ENCODE results near the gene HAPLN2.

Gene HAPLN2

DNA sequence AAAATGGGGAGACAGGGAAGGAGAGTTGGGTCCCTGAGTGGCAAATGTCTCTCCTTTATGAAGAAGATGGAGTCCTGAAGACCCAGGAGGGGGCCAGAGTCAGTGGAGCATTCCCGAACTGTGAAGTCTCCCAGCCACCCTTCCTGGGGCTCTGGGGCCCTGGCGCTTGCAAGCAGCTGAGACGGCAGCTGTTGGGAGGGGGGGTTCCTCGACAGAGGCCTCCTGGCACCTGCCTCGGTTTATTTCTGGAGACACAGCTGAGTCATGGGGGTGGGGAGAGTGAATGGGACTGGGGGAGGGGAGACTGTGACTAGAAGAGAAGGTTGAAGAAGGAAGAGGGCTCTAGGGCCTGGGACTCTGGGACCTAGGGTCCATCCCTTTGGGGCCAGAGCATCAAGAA, 44.0 kb downstream of the HAPLN2 start:
- no peak for DNase-seq (ENCODE audit: low spot score)

DNA sequence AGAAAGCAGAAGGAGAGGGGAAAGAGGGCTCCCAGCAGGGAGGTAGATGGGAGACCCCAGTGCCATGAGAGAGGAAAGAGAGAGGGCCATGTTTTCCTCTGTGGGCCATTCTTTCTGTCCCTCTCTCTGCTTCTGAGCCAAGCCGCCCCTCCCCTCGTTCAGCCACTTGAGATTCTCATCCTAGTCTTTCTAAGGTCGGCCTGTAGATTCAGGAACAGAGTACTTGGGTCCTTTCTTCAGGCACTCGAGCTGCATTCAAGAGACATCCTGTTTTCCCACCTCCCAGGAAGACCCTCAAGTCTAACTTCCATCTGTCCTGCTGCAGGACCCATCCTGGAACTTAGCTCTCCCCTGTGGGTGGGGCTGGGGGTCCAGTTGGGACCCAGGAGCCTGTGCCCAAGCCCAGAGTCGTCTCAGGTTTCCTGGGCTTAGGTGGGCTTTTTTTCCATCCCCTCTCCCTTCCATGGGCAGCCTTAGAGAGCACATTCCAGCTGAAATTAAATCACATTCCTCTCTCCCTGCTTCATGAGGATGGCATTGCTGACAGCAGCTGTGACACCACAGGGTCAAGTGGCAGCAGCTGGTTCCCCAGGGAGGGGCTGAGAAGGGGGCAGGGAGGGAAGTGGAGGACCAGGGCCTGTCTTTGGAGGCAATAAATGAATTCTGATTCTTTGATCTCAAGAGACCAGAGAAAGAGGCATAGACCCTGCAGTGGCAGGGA, 45.0 kb downstream of the HAPLN2 start:
- no peak for DNase-seq (ENCODE audit: low spot score)

DNA sequence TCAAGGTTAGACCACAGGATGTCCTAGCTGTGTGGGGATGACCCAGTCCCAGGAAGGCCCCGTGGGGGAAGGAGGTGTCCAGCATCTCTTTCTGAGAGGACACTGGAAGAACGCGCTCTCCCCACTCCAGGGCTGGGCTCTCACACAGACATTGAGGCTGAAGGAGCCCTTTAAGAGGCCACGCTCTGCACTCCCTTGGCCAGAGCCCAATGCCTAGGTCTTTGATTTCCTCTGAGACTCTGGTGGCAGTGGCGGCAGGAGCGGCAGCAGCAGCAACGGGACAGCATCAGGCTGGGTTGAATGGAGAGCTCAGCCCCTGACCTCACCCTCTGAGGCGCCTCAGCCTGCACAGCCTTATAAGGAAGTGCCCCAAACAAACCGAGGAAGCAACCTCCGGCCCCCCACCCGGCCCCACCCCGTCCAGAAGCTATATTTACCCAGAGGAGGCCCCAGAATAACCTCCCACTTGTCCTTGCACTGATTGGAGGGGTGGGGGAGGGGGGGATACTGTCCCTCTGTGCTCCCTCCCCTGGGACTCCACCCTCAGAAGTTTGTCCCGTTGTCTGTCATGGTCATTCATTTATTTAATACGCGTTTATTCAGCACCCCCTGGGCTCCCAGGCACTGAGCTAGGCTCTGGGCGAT, 45.7 kb downstream of the HAPLN2 start:
- no peak for DNase-seq (ENCODE audit: low spot score)

DNA sequence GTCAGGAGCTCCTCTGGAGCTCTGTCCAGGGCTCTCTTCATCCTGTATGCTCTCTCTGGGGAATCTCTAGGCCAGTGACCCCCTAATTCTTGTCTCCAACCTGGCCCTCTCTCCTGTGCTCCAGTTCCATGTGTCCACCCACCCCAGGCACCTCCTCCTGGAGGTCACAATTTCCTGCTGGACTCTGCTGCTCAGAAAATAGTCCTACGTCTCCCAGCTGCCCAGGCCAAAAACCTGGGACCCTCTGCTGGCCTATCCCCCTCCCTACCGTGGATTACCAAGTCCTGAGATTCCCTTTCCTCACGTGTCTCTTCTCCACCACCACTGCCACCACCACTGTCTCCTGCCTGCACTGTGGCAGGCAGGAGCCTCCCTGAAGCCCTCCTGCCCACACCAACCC, 46.3 kb downstream of the HAPLN2 start:
- DNase-seq (ENCODE audit: low spot score): no peak

DNA sequence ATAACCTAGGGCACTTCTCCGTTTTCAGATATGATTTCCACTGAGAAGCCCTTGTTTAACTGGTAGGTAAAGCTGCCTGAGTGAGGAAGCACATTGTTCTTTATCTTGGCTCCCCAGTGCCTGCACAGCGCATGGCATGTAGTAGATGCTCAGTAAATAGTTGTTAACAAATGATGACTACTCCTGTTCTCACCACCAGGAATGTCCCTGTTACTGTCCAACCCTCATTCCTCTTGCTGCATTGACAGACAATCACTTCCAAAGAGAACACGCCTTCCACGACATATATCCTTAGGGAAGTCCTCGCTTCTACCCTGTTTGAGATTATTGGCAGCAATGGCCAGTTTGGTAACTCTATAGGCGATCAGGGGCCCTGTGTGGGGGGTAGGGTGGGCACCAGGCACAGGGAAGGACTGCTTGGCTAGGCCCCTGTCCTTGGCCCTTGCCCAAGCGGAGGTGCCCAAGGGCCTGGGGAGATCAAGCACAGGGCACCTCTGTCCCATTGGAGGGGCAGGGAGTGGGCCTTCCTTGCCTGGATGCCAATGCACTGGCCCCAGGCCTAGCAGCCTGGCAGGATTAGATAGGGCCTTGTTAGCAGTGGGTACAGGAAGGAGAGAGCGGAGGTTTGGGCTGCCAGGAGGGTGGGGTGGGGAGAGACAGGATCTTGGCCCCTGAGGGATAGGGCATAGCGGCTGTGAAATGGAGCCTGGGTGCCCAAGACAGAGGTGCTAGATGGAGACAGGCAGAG, 47.8 kb downstream of the HAPLN2 start:
- no peak for DNase-seq (ENCODE audit: low spot score)

DNA sequence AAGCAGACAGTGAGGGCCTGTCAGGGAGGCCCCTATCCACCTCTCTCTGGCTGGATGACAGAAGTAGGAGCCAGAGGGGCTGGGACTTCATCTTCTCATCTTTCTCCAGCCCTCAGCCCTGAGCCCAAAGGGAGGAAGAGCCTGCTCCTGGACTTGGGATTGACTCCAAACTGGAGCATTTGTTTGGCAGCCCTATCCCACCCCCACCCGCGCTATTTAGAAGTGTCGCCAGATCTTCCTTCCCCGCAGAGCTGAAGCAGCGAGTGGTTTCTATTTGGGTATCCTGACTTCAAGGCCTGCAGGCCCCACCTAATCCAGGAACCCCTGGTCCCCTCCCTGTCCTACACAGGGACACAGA, 48.4 kb downstream of the HAPLN2 start:
- no peak for DNase-seq (ENCODE audit: low spot score)

DNA sequence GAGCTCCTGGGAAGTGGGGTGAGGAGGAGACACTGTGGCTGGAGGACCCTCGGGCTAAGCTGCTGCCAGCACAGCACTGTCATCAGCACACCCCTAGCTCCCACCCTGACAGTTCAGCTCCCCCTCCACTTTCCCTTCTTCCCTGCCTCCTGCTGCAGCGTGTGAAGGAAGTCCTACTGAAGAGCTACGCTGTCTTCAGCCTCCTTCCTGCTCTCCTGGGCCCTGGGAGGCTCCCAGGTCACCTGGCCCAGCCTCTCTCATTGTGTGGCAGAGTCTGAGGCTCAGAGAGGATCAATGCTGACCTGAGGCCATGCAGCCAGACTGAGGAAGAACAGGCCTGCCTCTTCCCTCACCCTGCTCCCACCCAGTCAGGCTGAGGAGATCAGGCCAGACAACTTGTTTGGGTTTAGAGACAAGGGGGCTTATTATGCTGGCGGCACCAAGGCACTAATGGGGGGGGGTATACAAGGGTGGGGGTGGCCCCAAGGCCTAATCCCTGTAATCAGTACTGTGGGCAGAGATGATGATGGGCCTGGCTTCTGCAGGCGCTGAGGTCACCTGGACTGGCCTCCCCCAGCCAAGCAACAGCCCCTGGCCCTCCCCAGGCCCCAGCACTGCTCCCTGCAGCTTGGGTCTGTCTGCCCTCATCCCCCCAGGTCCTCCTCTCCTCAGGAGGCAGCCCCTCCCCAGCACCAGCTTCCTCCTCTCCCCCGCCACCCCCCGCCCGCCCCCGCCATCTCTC, 48.9 kb downstream of the HAPLN2 start:
- DNase-seq (ENCODE audit: low spot score): no peak

DNA sequence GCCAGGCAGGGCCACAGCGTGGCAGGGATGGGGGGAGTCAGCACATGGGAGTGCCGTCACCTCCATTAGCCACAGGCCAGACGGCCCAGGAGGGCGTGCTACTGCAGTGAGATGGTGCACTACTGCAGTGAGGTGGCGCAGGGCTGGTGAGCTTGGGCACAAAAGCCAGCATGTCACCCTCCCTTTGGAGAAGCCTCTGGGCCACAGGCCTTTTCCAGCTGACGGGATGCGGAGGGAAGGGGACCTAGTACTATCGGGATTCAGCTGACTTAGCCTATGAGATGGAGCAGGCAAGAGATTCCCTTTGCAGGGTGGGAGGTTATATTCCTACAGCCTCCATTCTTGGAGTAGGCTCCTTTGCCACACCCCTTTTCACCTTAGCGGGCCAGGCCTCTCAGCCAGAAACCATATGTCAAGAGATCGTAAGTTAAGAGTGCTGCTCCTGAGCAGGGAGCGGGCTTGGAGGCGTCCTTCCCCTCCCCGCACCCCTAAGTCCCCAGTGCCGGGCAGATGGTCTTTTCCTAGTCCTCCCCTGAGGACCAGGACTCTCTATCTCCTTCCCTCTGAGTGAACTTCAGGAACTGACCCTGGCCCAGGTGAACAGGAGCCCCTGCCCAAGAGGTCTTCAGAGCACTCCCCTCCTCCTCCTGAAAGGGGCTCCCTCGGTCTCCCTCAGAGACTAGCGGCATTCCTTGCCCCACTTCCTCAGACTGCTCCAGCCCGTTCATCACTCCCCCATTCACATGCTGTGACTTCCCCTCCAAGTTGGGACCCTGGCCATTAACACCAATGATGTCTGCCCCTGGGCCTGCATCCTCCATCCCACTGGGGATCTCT, 49.8 kb downstream of the HAPLN2 start:
- no peak for DNase-seq (ENCODE audit: low spot score)

DNA sequence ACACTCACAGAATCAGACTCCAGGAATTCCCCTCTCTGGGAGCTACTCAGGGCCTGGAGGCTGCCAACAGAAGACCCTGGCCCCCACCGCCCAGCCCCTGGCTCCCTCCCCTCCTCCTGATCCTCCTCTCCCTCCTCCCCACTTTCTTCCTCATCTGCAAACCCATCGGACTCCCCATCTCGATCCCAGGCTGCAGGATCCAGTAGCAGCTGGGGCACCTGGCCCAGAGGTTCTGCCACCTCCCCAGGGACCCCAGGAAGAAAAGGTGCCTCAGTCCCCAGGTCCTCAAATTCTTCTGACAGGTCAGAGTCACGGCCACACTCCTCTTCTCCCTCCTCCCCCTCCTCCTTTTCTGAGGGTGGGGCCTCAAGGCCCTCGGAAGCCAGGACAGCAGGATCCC, 50.6 kb downstream of the HAPLN2 start:
- DNase-seq (ENCODE audit: low spot score): no peak

DNA sequence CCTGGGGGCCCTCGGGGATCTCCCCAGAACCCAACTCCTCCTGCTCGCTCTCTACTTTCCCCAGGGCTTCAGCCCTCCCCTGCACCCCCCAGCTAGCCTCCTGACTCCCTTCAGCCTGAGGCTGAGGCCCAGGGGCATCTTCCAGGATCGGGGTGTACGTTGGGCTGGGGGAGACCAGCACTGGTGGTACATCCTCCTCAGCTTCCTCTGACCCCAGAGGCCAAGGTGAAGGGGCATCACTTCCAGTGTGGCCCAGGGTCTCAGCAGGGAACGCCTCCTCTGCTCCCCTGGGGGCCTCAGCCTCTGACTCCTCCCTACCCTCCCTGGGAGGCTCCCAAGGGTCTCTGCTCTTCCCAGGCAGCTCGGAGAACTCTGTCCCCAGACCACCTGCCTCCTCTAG, 51.1 kb downstream of the HAPLN2 start:
- DNase-seq (ENCODE audit: low spot score): no peak

DNA sequence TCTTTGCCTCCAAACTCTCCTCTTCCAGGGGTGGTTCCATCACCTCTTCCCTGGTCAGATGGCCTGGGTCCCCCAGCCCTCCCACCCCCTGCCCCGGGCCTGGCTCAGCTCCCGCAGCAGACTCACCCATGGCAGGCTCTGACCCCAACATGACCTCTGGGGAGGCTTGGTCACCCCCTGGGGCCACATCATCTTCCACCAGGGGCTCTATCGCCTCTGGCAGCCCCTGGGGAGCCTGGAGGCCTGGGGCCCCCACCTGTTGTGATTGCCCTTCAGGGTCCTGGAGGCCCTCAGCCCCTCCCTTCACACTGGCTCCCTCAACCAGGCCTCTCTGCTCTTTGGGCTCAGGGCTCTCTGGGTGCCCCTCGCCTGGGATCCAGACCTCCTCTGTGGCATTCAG, 51.6 kb downstream of the HAPLN2 start:
- DNase-seq (ENCODE audit: low spot score): no peak

DNA sequence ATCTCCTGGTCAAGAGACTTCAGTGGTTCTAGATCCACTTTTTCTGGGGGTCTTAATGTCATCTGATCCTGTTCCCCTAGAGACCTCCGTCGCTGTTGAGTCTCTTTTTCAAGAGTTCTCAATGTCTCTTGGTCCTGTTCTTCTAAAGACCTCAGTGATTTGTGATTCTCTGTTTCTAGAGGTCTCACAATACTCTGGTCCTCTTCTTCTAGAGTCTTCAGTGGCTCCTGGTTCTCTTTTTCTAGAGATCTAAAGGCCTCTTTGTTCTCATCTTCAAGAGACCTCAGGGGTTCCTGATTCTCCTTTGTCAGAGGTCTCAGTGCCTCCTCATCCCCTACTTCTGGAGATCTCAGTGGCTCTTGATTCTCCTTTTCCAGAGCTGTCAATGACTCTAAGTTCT, 52.6 kb downstream of the HAPLN2 start:
- no peak for DNase-seq (ENCODE audit: low spot score)

DNA sequence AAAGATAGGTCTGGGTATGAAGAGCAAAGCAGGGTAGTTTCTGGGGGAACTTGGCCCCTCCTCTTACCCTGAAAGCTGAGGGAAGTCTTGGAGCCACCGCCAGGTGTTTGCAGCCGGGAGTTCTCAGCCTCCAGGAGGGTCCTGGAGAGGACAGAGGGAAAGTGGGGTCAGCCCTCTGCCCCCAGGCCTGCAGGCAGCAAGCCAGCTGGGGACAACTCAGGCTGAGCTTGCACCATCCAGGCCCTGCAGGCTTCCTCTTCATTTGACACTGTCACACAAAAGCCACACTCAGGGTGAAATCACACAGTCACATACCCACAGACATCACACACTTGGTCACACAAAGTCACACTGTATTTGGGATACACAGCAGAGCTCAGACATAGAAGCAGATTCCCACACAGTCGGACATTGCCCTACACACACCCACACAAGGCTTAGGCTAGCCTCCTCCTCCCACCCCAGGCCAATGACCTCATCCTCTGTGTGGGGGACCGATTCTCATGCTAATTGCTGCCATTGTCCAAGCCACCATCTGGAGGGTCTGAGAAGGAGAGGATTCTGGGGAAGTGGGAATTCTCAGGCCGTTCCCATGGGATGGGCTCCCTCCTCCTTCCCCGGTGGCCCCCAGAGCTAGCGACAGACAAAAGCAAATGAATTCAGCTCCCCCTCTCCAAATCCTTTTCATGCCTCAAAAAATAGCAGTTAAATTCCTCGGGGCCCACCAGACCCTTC, 54.3 kb downstream of the HAPLN2 start:
- no peak for DNase-seq (ENCODE audit: low spot score)
